DND-41 (cell line): Measurements from ENCODE around the gene SMAD1.

ENCODE experiments used
- CTCF ChIP-seq: IDR thresholded peaks from 2 replicates; pipeline ENCODE4 v1.5.1; 2012; ENCODE audit warnings: borderline replicate concordance, low read length, moderate library complexity, mild to moderate bottlenecking; ENCODE audit not compliant: poor library complexity, severe bottlenecking; ENCODE audit errors: extremely low read depth
- EZH2 ChIP-seq: IDR thresholded peaks from 3 replicates; pipeline ENCODE4 v1.6.1; 2012; ENCODE audit warnings: borderline replicate concordance, low read depth, mild to moderate bottlenecking, moderate library complexity, low read length, inconsistent platforms; ENCODE audit not compliant: severe bottlenecking

- TF ChIP-seq CTCF (no peak), EZH2 (no peak)
Observed at GRCh38 chr4:145497199-145498149, 15.8 kb downstream of the SMAD1 start.
